Gastrocnemius medialis (tissue), 4 donors: Measurements from ENCODE around the gene CEP170. TPM values are rescaled to one million over a fixed set of nuclear protein-coding genes. Genes with fewer than 3 reads are reported as not detected.
A peak's percentile ranks its signal among the peaks of the same experiment; 100 is the strongest.

Source experiments
- ATAC-seq, 2 donors: fragments of 150-250 bp; one replicate each; pipeline ENCODE4 v1.9.1; 2016
- DNase-seq, 2 donors: peaks; one replicate each; pipeline ENCODE4 v3.0.0-alpha.2; 2019
- H3K27ac ChIP-seq, 4 donors: fragments of 200-600 bp; sonication (generic); 1 replicate in 1 of 4; 2 replicates in 3 of 4; pipeline ENCODE4 v1.5.1; 2016 to 2018; ENCODE audit warnings: mild to moderate bottlenecking in 2 of 4, moderate library complexity in 1 of 4
- H3K27me3 ChIP-seq, 3 donors: fragments of 200-600 bp; sonication (generic) in 2 of 3; 1 replicate in 1 of 3; 2 replicates in 2 of 3; pipeline versions ENCODE4 v1.5.1 to v1.6.0; 2016 to 2019; ENCODE audit warnings: mild to moderate bottlenecking in 1 of 3, moderate library complexity in 1 of 3
- H3K36me3 ChIP-seq, 2 donors: fragments of 200-600 bp; sonication (generic) in 1 of 2; one replicate each; pipeline ENCODE4 v1.5.1; 2017 to 2018
- H3K4me1 ChIP-seq, 2 donors: fragments of 200-600 bp; sonication (generic) in 1 of 2; one replicate each; pipeline ENCODE4 v1.5.1; 2016 to 2017; ENCODE audit warnings: mild to moderate bottlenecking in 2 of 2
- H3K4me3 ChIP-seq, 4 donors: fragments of 200-600 bp; sonication (generic) in 3 of 4; 1 replicate in 1 of 4; 2 replicates in 3 of 4; pipeline ENCODE4 v1.5.1; 2016 to 2019; ENCODE audit warnings: mild to moderate bottlenecking in 2 of 4
- H3K9me3 ChIP-seq, 3 donors: fragments of 200-600 bp; sonication (generic) in 2 of 3; 1 replicate in 1 of 3; 2 replicates in 2 of 3; pipeline ENCODE4 v1.5.1; 2016 to 2019
- CTCF ChIP-seq, 5 experiments: fragments of 450-650 bp in 3 of 5; fragments of 200-600 bp in 2 of 5; sonication (generic) in 2 of 5; IDR thresholded peaks in 4 of 5; conservative IDR thresholded peaks in 1 of 5; 1 replicate in 4 of 5; 2 replicates in 1 of 5; pipeline ENCODE4 v1.5.1; 2016 to 2019; ENCODE audit warnings: antibody characterized with exemption in 5 of 5, mild to moderate bottlenecking in 3 of 5, moderate library complexity in 3 of 5
- POLR2A ChIP-seq, 2 donors: fragments of 450-650 bp; IDR thresholded peaks; one replicate each; pipeline ENCODE4 v1.6.1; 2017; ENCODE audit warnings: antibody characterized with exemption in 2 of 2, mild to moderate bottlenecking in 2 of 2, moderate library complexity in 2 of 2
- in situ Hi-C, 4 donors: fragments of 200-750 bp; cut with MboI; loops; one replicate each; pipeline versions ENCODE4 v1.15.0 to v1.8.0; 2017; ENCODE audit warnings: low sequenced_read_pairs in 4 of 4
- intact Hi-C: fragments of 100-400 bp; cut with DNase I; formaldehyde crosslinking; loops from one replicate; pipeline ENCODE4 v1.15.1; 2023; ENCODE audit warnings: low total_unique reads
- total RNA-seq, 4 donors: library from RNA; depleted of rRNA; stranded (reverse); fragments of >200 nt; gene quantifications; one replicate each; pipeline versions ENCODE4 v1.1.0 to v1.2.3, GENCODE V29; 2016

CEP170 gene
- total RNA-seq, 4 donors from 2014 or later, result 13.8 to 36.9 (median 31.1) TPM

- ATAC-seq (peak; percentile 86), DNase-seq (peak; percentile 99)
- in situ Hi-C loops (loop anchor here in 2 of 4 donors (25.0 kb wide), 2 partner anchors 1581 to 1606 kb away; partner anchors contain the start of genes COX20 (in 1 of the 2) and HNRNPU (in 1 of the 2)), intact Hi-C loops (loop anchor here (2.0 to 10.0 kb wide), 7 partner anchors 61 to 1611 kb away; partner anchors contain the start of genes CHML, DESI2, HNRNPU and OPN3)
- peak within 1 kb of the TSS; percentile 78 to 95 (median 79) for H3K4me3 ChIP-seq
- TF ChIP-seq POLR2A (IDR thresholded peaks at IDR 0.05) (peak; percentile 91 to 94), CTCF (IDR thresholded peaks at IDR 0.05 in 4 of 5, conservative IDR thresholded peaks at IDR 0.05 in 1 of 5) (no peak)
- H3K4me1 ChIP-seq, result peaks cover 47 to 49% of the 10 kb centered on the region in 2 donors
- H3K27me3 ChIP-seq, result no peaks in the 10 kb centered on the region
- no peaks in the 10 kb centered on the region for H3K9me3 ChIP-seq
- peak within 1 kb of the TSS; percentile 87 to 97 (median 96) for H3K27ac ChIP-seq
- H3K36me3 ChIP-seq, result no peaks in the 10 kb centered on the region
These were observed 871 bp upstream of the CEP170 start, which contains the start of gene SDCCAG8 for GRCh38 chr1:243255791-243256512. Gene SDCCAG8 (plus strand): TSS chr1:243256041. CDS start chr1:243256174, 133 bp downstream.

- intact Hi-C loops (loop anchor here (2.0 to 10.0 kb wide), 8 partner anchors 60 to 1718 kb away; partner anchors contain the start of genes CHML, DESI2, HNRNPU and OPN3), in situ Hi-C loops (loop anchor here in 2 of 4 donors (25.0 kb wide), 2 partner anchors 1583 to 1608 kb away; partner anchors contain the start of genes COX20 (in 1 of the 2) and HNRNPU (in 1 of the 2))
- Histone ChIP-seq H3K27ac (peak overlapping the region; percentile 87 to 97 (median 96)), H3K36me3 (no peaks in the 10 kb centered on the region), H3K4me1 (peaks cover 61 to 62% of the 10 kb centered on the region in 2 donors), H3K27me3 (no peaks in the 10 kb centered on the region), H3K9me3 (no peaks in the 10 kb centered on the region), H3K4me3 (peak overlapping the region; percentile 78 to 95 (median 79))
- TF ChIP-seq CTCF (IDR thresholded peaks at IDR 0.05 in 4 of 5, conservative IDR thresholded peaks at IDR 0.05 in 1 of 5), result no peak
- no peak for TF ChIP-seq POLR2A (IDR thresholded peaks at IDR 0.05)
- ATAC-seq, result peak; percentile 22 to 26
- DNase-seq, result peak; percentile 67 to 78
These were observed 701 bp downstream of the CEP170 start for GRCh38 chr1:243254233-243254926.

- H3K27ac ChIP-seq, result peak overlapping the region; percentile 87 to 97 (median 96)
- no peak for DNase-seq
- H3K4me1 ChIP-seq, result peaks cover 66 to 67% of the 10 kb centered on the region in 2 donors
- intact Hi-C loops (loop anchor here (2.0 to 10.0 kb wide), 8 partner anchors 59 to 1718 kb away; partner anchors contain the start of genes CHML, DESI2, HNRNPU and OPN3), in situ Hi-C loops (loop anchor here in 2 of 4 donors (25.0 kb wide), 2 partner anchors 1583 to 1608 kb away; partner anchors contain the start of genes COX20 (in 1 of the 2) and HNRNPU (in 1 of the 2))
- no peaks in the 10 kb centered on the region for H3K9me3 ChIP-seq
- ATAC-seq, result no peak
- no peaks in the 10 kb centered on the region for H3K27me3 ChIP-seq
- TF ChIP-seq POLR2A (IDR thresholded peaks at IDR 0.05), result no peak
- peak overlapping the region; percentile 78 to 95 (median 79) for H3K4me3 ChIP-seq
- H3K36me3 ChIP-seq, result no peaks in the 10 kb centered on the region
These were observed 1.2 kb downstream of the CEP170 start for GRCh38 chr1:243253926-243254232.

GRCh38 chr1:243253211-243253925 is 1.7 kb downstream of the CEP170 start:
- no peak for ATAC-seq
- Histone ChIP-seq H3K9me3 (no peaks in the 10 kb centered on the region), H3K36me3 (no peaks in the 10 kb centered on the region), H3K27ac (peak overlapping the region; percentile 87 to 97 (median 96)), H3K27me3 (no peaks in the 10 kb centered on the region), H3K4me3 (peak overlapping the region; percentile 78 to 95 (median 79)), H3K4me1 (peaks cover 70 to 73% of the 10 kb centered on the region in 2 donors)
- intact Hi-C loops (loop anchor here (5.0 to 10.0 kb wide), 6 partner anchors 59 to 1719 kb away; partner anchors contain the start of genes CHML, DESI2, HNRNPU and OPN3), in situ Hi-C loops (loop anchor here in 2 of 4 donors (25.0 kb wide), 2 partner anchors 1584 to 1609 kb away; partner anchors contain the start of genes COX20 (in 1 of the 2) and HNRNPU (in 1 of the 2))
- TF ChIP-seq POLR2A (IDR thresholded peaks at IDR 0.05), result no peak
- no peak for TF ChIP-seq CTCF (IDR thresholded peaks at IDR 0.05 in 4 of 5, conservative IDR thresholded peaks at IDR 0.05 in 1 of 5)
- DNase-seq, result no peak
